ENCODE data around the gene UAP1.

DNA sequence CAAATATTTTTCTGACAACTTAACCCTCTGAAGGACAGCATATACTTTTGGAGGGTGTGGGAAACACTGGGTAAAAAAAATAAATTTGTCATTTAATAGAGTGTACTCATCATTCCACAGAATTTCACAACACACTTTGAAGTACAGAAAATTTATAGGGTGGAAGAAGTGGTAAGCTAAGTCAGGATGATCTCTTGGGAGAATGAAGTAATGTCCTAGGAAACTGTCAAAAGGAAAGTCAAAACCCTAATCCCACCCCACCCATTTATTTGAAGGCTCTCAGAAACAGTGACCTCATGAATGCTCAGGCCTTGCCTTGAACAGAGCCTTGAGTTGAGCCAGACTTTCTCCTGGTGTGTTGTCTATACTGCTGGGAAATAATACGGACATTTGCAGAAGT is 7.3 kb upstream of the UAP1 start:
- TF ChIP-seq, protein P1, sequence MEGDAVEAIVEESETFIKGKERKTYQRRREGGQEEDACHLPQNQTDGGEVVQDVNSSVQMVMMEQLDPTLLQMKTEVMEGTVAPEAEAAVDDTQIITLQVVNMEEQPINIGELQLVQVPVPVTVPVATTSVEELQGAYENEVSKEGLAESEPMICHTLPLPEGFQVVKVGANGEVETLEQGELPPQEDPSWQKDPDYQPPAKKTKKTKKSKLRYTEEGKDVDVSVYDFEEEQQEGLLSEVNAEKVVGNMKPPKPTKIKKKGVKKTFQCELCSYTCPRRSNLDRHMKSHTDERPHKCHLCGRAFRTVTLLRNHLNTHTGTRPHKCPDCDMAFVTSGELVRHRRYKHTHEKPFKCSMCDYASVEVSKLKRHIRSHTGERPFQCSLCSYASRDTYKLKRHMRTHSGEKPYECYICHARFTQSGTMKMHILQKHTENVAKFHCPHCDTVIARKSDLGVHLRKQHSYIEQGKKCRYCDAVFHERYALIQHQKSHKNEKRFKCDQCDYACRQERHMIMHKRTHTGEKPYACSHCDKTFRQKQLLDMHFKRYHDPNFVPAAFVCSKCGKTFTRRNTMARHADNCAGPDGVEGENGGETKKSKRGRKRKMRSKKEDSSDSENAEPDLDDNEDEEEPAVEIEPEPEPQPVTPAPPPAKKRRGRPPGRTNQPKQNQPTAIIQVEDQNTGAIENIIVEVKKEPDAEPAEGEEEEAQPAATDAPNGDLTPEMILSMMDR (IDR thresholded peaks at IDR 0.05) = no peak
- no peak for TF ChIP-seq POLR2A (IDR thresholded peaks at IDR 0.05)

Measured in thyroid gland (tissue), 4 donors.